HCT116 (cell line): ENCODE measurements around the gene CCDC102B. TPM values are rescaled to one million over a fixed set of nuclear protein-coding genes. Genes with fewer than 3 reads are reported as not detected.

Source experiments
- ATAC-seq: fragments of 200-7000 bp; cut with Tn5 transposase; 2 replicates; pipeline ENCODE4 v1.9.1; 2020; ENCODE audit warnings: mild to moderate bottlenecking, moderate library complexity
- BruUV-seq: library from RNA; stranded (reverse); fragments of 400-500 nt; replicated peaks from 2 replicates; lab custom pipeline; 2021; lab: Mats Ljungman, UMichigan
- CTCF ChIA-PET: fragments of 300-600 bp; sonication (Branson Sonifier 250); formaldehyde crosslinking; loops from one replicate; lab custom pipeline; 2021; ENCODE audit warnings: antibody characterized with exemption; lab: Charles Lee
- POLR2A ChIA-PET: fragments of 300-600, 350-600 bp; sonication (Branson Sonifier 250); formaldehyde crosslinking; loops from one replicate; lab custom pipeline; 2021; ENCODE audit warnings: antibody characterized with exemption; lab: Charles Lee
- RAD21 ChIA-PET, 2 experiments: fragments of 300-600 bp; sonication (Branson Sonifier 250); formaldehyde crosslinking; loops; one replicate each; lab custom pipeline; 2023; ENCODE audit warnings: low total read pairs in 2 of 2; ENCODE audit not compliant: uncharacterized antibody in 2 of 2, unreplicated experiment in 2 of 2, low non-redundant PET in 1 of 2; lab: Charles Lee
- DNase-seq: peaks from one replicate; pipeline ENCODE4 v3.0.0-alpha.2; 2010; ENCODE audit warnings: low read depth, low spot score
- H2AFZ ChIP-seq: fragments of 200-600 bp; shearing (Covaris generic), sonication (generic); 2 replicates; pipeline ENCODE4 v1.6.1; 2017; ENCODE audit warnings: low read depth, mixed run types, mixed read lengths, antibody characterized with exemption, low read length; ENCODE audit not compliant: poor library complexity, severe bottlenecking
- H3K27ac ChIP-seq: 2 replicates; pipeline ENCODE4 v1.5.1; 2012; ENCODE audit warnings: low read depth, low read length
- H3K27me3 ChIP-seq: fragments of 200-600 bp; sonication (generic); 2 replicates; pipeline ENCODE4 v1.6.1; 2016; ENCODE audit warnings: mixed run types, low read length, mixed read lengths; ENCODE audit not compliant: insufficient read depth
- H3K36me3 ChIP-seq, 2 experiments: fragments of 200-500 bp in 1 of 2; fragments of 200-600 bp in 1 of 2; sonication (Bioruptor generic) in 1 of 2; sonication (generic) in 1 of 2; 2 replicates each; pipeline versions ENCODE4 v1.5.1 to v1.6.1; 2014 to 2016; ENCODE audit warnings: low read length in 2 of 2, inconsistent platforms in 1 of 2, mixed read lengths in 1 of 2, mixed run types in 1 of 2; ENCODE audit not compliant: insufficient read depth in 2 of 2, control insufficient read depth in 1 of 2
- H3K4me1 ChIP-seq, 2 experiments: fragments of 200-600 bp in 1 of 2; sonication (generic) in 1 of 2; 2 replicates each; pipeline versions ENCODE4 v1.5.1 to v1.6.1; 2012 to 2017; ENCODE audit warnings: low read length in 2 of 2, inconsistent platforms in 1 of 2, mild to moderate bottlenecking in 1 of 2, mixed read lengths in 1 of 2, mixed run types in 1 of 2, moderate library complexity in 1 of 2; ENCODE audit not compliant: insufficient read depth in 2 of 2, control insufficient read depth in 1 of 2
- H3K4me2 ChIP-seq: fragments of 200-600 bp; sonication (generic); 2 replicates; pipeline ENCODE4 v1.6.1; 2017; ENCODE audit warnings: mixed run types, low read length, mixed read lengths
- H3K4me3 ChIP-seq, 2 experiments: fragments of 200-600 bp in 1 of 2; sonication (generic) in 1 of 2; replicated peaks in 1 of 2; 2 replicates each; pipeline ENCODE4 v1.5.1; 2011 to 2016; ENCODE audit warnings: low read length in 2 of 2, control low read depth in 1 of 2, low read depth in 1 of 2, mild to moderate bottlenecking in 1 of 2, mixed read lengths in 1 of 2, mixed run types in 1 of 2
- H3K79me2 ChIP-seq: fragments of 200-600 bp; sonication (generic); 2 replicates; pipeline ENCODE4 v1.6.1; 2017; ENCODE audit warnings: mild to moderate bottlenecking, mixed run types, low read length, moderate library complexity, mixed read lengths; ENCODE audit not compliant: insufficient read depth
- H3K9ac ChIP-seq: fragments of 200-600 bp; sonication (generic); 2 replicates; pipeline ENCODE4 v1.6.1; 2016; ENCODE audit warnings: low read length, mixed read lengths
- H3K9me2 ChIP-seq: fragments of 200-600 bp; sonication (generic), shearing (Covaris generic); 2 replicates; pipeline ENCODE4 v1.6.1; 2017; ENCODE audit warnings: mixed run types, mild to moderate bottlenecking, moderate library complexity; ENCODE audit not compliant: insufficient read depth
- H3K9me3 ChIP-seq, 2 experiments: fragments of 200-500 bp in 1 of 2; fragments of 200-600 bp in 1 of 2; sonication (Bioruptor generic) in 1 of 2; sonication (generic) in 1 of 2; 2 replicates each; pipeline ENCODE4 v1.6.1; 2014 to 2017; ENCODE audit warnings: low read length in 2 of 2, mixed read lengths in 2 of 2, inconsistent platforms in 1 of 2, low read depth in 1 of 2, mild to moderate bottlenecking in 1 of 2, mixed run types in 1 of 2, moderate library complexity in 1 of 2; ENCODE audit not compliant: control insufficient read depth in 1 of 2, insufficient read depth in 1 of 2
- H4K20me1 ChIP-seq: fragments of 200-600 bp; sonication (generic), shearing (Covaris generic); 2 replicates; pipeline ENCODE4 v1.6.1; 2017; ENCODE audit warnings: mixed run types, mild to moderate bottlenecking, moderate library complexity; ENCODE audit not compliant: insufficient read depth
- CBX3 ChIP-seq: IDR thresholded peaks from 2 replicates; pipeline ENCODE4 v1.6.1; 2012; ENCODE audit warnings: low read depth
- CEBPB ChIP-seq: IDR thresholded peaks from 2 replicates; pipeline ENCODE4 v1.6.1; 2012; ENCODE audit warnings: low read depth
- CTCF ChIP-seq, 3 experiments: fragments of 200-600 bp in 1 of 3; sonication (generic) in 1 of 3; IDR thresholded peaks in 2 of 3; conservative IDR thresholded peaks in 1 of 3; 2 replicates each; pipeline ENCODE4 v1.5.1; 2012 to 2017; ENCODE audit warnings: low read depth in 2 of 3, low read length in 2 of 3, antibody characterized with exemption in 1 of 3, borderline replicate concordance in 1 of 3, control low read depth in 1 of 3, mild to moderate bottlenecking in 1 of 3, mixed read lengths in 1 of 3, mixed run types in 1 of 3, moderate library complexity in 1 of 3; ENCODE audit not compliant: insufficient read depth in 1 of 3
- EGR1 ChIP-seq: IDR thresholded peaks from 2 replicates; pipeline ENCODE4 v1.6.1; 2012; ENCODE audit warnings: low read depth
- ELF1 ChIP-seq: IDR thresholded peaks from 2 replicates; pipeline ENCODE4 v1.6.1; 2012; ENCODE audit warnings: low read depth, borderline replicate concordance
- EZH2 ChIP-seq: fragments of 200-600 bp; sonication (generic); IDR thresholded peaks from 2 replicates; pipeline ENCODE4 v1.6.1; 2017; ENCODE audit warnings: antibody characterized with exemption, mixed run types
- EZH2phosphoT487 ChIP-seq: fragments of 200-600 bp; IDR thresholded peaks from 2 replicates; pipeline ENCODE4 v1.6.1; 2018; ENCODE audit warnings: antibody characterized with exemption, borderline replicate concordance
- MAX ChIP-seq: IDR thresholded peaks from 2 replicates; pipeline ENCODE4 v1.6.1; 2012
- POLR2A ChIP-seq: IDR thresholded peaks from 2 replicates; pipeline ENCODE4 v1.7.0; 2011; ENCODE audit warnings: borderline replicate concordance; ENCODE audit not compliant: insufficient read depth, insufficient read length; ENCODE audit errors: extremely low read depth
- POLR2AphosphoS5 ChIP-seq: IDR thresholded peaks from 2 replicates; pipeline ENCODE4 v1.6.1; 2011; ENCODE audit warnings: mild to moderate bottlenecking, low read depth, low read length, moderate library complexity
- RAD21 ChIP-seq: IDR thresholded peaks from 2 replicates; pipeline ENCODE4 v1.6.1; 2012; ENCODE audit warnings: low read depth, mild to moderate bottlenecking
- REST ChIP-seq: IDR thresholded peaks from 2 replicates; pipeline ENCODE4 v1.6.1; 2012; ENCODE audit warnings: low read depth
- SRF ChIP-seq: IDR thresholded peaks from 2 replicates; pipeline ENCODE4 v1.6.1; 2012; ENCODE audit warnings: low read depth
- TCF7L2 ChIP-seq: IDR thresholded peaks from 2 replicates; pipeline ENCODE4 v1.7.0; 2011; ENCODE audit warnings: borderline replicate concordance, inconsistent platforms; ENCODE audit not compliant: insufficient read depth, insufficient read length; ENCODE audit errors: extremely low read depth
- ZBTB33 ChIP-seq: IDR thresholded peaks from 2 replicates; pipeline ENCODE4 v1.6.1; 2011; ENCODE audit warnings: mild to moderate bottlenecking, low read length, moderate library complexity; ENCODE audit not compliant: insufficient replicate concordance; ENCODE audit errors: extremely low read depth
- ZFX ChIP-seq: fragments of 450-650 bp; IDR thresholded peaks from 2 replicates; pipeline ENCODE4 v1.6.1; 2017
- intact Hi-C: fragments of 100-400 bp; cut with micrococcal nuclease; formaldehyde crosslinking; loops from 2 replicates; pipeline ENCODE4 v1.10.0; 2022
- total RNA-seq: library from RNA; stranded (reverse); gene quantifications from one replicate; pipeline ENCODE4 v1.2.1, GENCODE V29; 2021; ENCODE audit not compliant: unreplicated experiment

The CCDC102B gene
- total RNA-seq, 1 experiment from 2014 or later, result 1.9 TPM

- Histone ChIP-seq H3K4me1 (no peaks in the 10 kb centered on the region), H2AFZ (no peak overlapping the region), H4K20me1 (no peaks in the 10 kb centered on the region), H3K9ac (no peak overlapping the region), H3K27me3 (no peaks in the 10 kb centered on the region), H3K9me2 (no peaks in the 10 kb centered on the region), H3K4me2 (no peak overlapping the region), H3K9me3 (no peaks in the 10 kb centered on the region), H3K79me2 (no peaks in the 10 kb centered on the region), H3K36me3 (no peaks in the 10 kb centered on the region), H3K27ac (no peak overlapping the region), H3K4me3 (no peak overlapping the region)
- POLR2A ChIA-PET, result no interaction called here
- CTCF ChIA-PET, result no interaction called here
- RAD21 ChIA-PET, result no interaction called here
- ATAC-seq (no peak), DNase-seq (no peak)
- TF ChIP-seq MAX, result no peak
- TF ChIP-seq POLR2A, result no peak
- TF ChIP-seq POLR2AphosphoS5, result no peak
- no peak for TF ChIP-seq ZFX
- no peak for TF ChIP-seq ZBTB33
- no peak for TF ChIP-seq TCF7L2
- no peak for TF ChIP-seq EZH2phosphoT487
- no peak for TF ChIP-seq EGR1
- no peak for TF ChIP-seq REST
- TF ChIP-seq CBX3, result no peak
- no peak for TF ChIP-seq CTCF (IDR thresholded peaks at IDR 0.05 in 2 of 3, conservative IDR thresholded peaks at IDR 0.05 in 1 of 3; ENCODE audit: borderline replicate concordance in 1 of 3, insufficient read depth in 1 of 3, low read depth in 2 of 3, low read length in 2 of 3)
- no peak for TF ChIP-seq SRF
- no peak for TF ChIP-seq EZH2
- no peak for TF ChIP-seq CEBPB
- no peak for TF ChIP-seq RAD21
- TF ChIP-seq ELF1, result no peak
- intact Hi-C loops, result no loop called here
- BruUV-seq, result no TSS peak
Observed at GRCh38 chr18:68962623-68963022, 164.7 kb downstream of the CCDC102B start.
